Embryonic facial prominence (tissue), 1 donor: Measurements from ENCODE around the gene RNF2.
"Not testable (repeated sequence)": the region's sequence is repeated elsewhere in the genome, so short reads cannot be mapped to it uniquely, and the experiment has no call there.

Source experiments
- DNase-seq: peaks from one replicate; pipeline ENCODE4 v3.0.0-alpha.2; 2016; ENCODE audit errors: extremely low spot score

The RNF2 gene

GRCh38 chr1:185044981-185045813 is at the start of gene RNF2:
TSS of gene RNF2 (plus strand) at chr1:185045558. CDS start at chr1:185087554, 41,996 bp downstream.
- peak; percentile 81 for DNase-seq

GRCh38 chr1:184999974-185000373 is 45.4 kb upstream of the RNF2 start:
- DNase-seq, result not testable (repeated sequence)

GRCh38 chr1:185001312-185001880 is 44.0 kb upstream of the RNF2 start:
- not testable (repeated sequence) for DNase-seq

GRCh38 chr1:185008838-185009237 is 36.5 kb upstream of the RNF2 start:
- DNase-seq, result no peak

GRCh38 chr1:185010361-185010760 is 35.0 kb upstream of the RNF2 start:
- no peak for DNase-seq

- no peak for DNase-seq
Observed at GRCh38 chr1:185014941-185015340, 30.4 kb upstream of the RNF2 start.

- DNase-seq, result no peak
Observed at GRCh38 chr1:185015631-185016030, 29.7 kb upstream of the RNF2 start.

- DNase-seq, result no peak
Observed at GRCh38 chr1:185016880-185017279, 28.5 kb upstream of the RNF2 start.

GRCh38 chr1:185017338-185017737 is 28.0 kb upstream of the RNF2 start:
- no peak for DNase-seq

- DNase-seq, result no peak
Observed at GRCh38 chr1:185017966-185018365, 27.4 kb upstream of the RNF2 start.

- DNase-seq, result no peak
Observed at GRCh38 chr1:185027252-185027882, 18.0 kb upstream of the RNF2 start.

- peak; percentile 50 for DNase-seq
Observed at GRCh38 chr1:185033686-185034085, 11.7 kb upstream of the RNF2 start.

GRCh38 chr1:185035258-185035657 is 10.1 kb upstream of the RNF2 start:
- no peak for DNase-seq

GRCh38 chr1:185038813-185039376 is 6.5 kb upstream of the RNF2 start:
- no peak for DNase-seq

GRCh38 chr1:185039726-185040407 is 5.5 kb upstream of the RNF2 start:
- DNase-seq, result no peak

GRCh38 chr1:185040408-185040735 is 5.0 kb upstream of the RNF2 start:
- no peak for DNase-seq

GRCh38 chr1:185041742-185042141 is 3.6 kb upstream of the RNF2 start:
- no peak for DNase-seq

- no peak for DNase-seq
Observed at GRCh38 chr1:185042737-185043136, 2.6 kb upstream of the RNF2 start.

GRCh38 chr1:185044387-185044786 is 971 bp upstream of the RNF2 start:
- DNase-seq, result no peak

- peak; percentile 19 for DNase-seq
Observed at GRCh38 chr1:185045814-185046492, 595 bp downstream of the RNF2 start.

GRCh38 chr1:185046668-185047067 is 1.3 kb downstream of the RNF2 start:
- DNase-seq, result no peak

- no peak for DNase-seq
Observed at GRCh38 chr1:185049670-185050069, 4.3 kb downstream of the RNF2 start.
